K562 (cell line): ENCODE results near the gene MIB2. TPM values are rescaled to one million over a fixed set of nuclear protein-coding genes. Genes with fewer than 3 reads are reported as not detected.

Source experiments
- ATF3 ChIP-seq, 2 experiments: fragments of 450-650 bp in 1 of 2; sonication (generic) in 1 of 2; formaldehyde crosslinking in 1 of 2; IDR thresholded peaks in 1 of 2; conservative IDR thresholded peaks in 1 of 2; 2 replicates each; pipeline versions ENCODE4 v1.6.1 to v1.8.1; 2016 to 2023; ENCODE audit warnings: mild to moderate bottlenecking in 2 of 2, moderate library complexity in 2 of 2, inconsistent platforms in 1 of 2, missing genetic modification reagents in 1 of 2
- CHD4 ChIP-seq: fragments of 200-600 bp; sonication (generic); IDR thresholded peaks from 3 replicates; pipeline ENCODE4 v1.6.1; 2012; ENCODE audit warnings: low read depth, mild to moderate bottlenecking, mixed read lengths, low read length, inconsistent platforms; ENCODE audit not compliant: insufficient read depth, insufficient replicate concordance, poor library complexity, severe bottlenecking
- E2F4 ChIP-seq: sonication (generic); formaldehyde crosslinking; IDR thresholded peaks from 2 replicates; pipeline ENCODE4 v1.8.0; 2022; ENCODE audit warnings: mild to moderate bottlenecking, low read depth, missing genetic modification reagents
- ELF2 ChIP-seq: fragments of 250-450 bp; sonication (Bioruptor Pico); IDR thresholded peaks from 2 replicates; pipeline ENCODE4 v1.5.0; 2021; ENCODE audit warnings: mild to moderate bottlenecking
- HCFC1 ChIP-seq: IDR thresholded peaks from 2 replicates; pipeline ENCODE4 v1.6.1; 2012; ENCODE audit warnings: low read depth, low read length, improper control_type of control experiment
- HEY1 ChIP-seq: fragments of 250-450 bp; sonication (Bioruptor Pico); IDR thresholded peaks from 2 replicates; pipeline ENCODE4 v1.5.0; 2020; ENCODE audit warnings: mild to moderate bottlenecking, moderate library complexity, borderline replicate concordance
- HMGXB4 ChIP-seq: sonication (generic); formaldehyde crosslinking; IDR thresholded peaks from 2 replicates; pipeline ENCODE4 v1.8.1; 2023; ENCODE audit warnings: mild to moderate bottlenecking, missing genetic modification reagents
- KHSRP ChIP-seq: fragments of 450-650 bp; IDR thresholded peaks from 2 replicates; pipeline ENCODE4 v1.6.1; 2017
- MTA2 ChIP-seq: fragments of 450-650 bp; IDR thresholded peaks from 2 replicates; pipeline ENCODE4 v1.6.1; 2016; ENCODE audit warnings: low read depth
- PBX2 ChIP-seq, 2 experiments: IDR thresholded peaks in 1 of 2; conservative IDR thresholded peaks in 1 of 2; 2 replicates each; pipeline ENCODE4 v1.6.1; 2016; ENCODE audit warnings: low read depth in 2 of 2, mild to moderate bottlenecking in 1 of 2, missing compliant biosample characterization in 1 of 2, missing genetic modification characterization in 1 of 2, moderate library complexity in 1 of 2
- POLR2G ChIP-seq: fragments of 200-400 bp; formaldehyde crosslinking; IDR thresholded peaks from 2 replicates; pipeline ENCODE4 v1.6.1; 2017; ENCODE audit warnings: low read depth, mild to moderate bottlenecking, antibody characterized with exemption, low read length, moderate library complexity
- SP2 ChIP-seq: IDR thresholded peaks from 2 replicates; pipeline ENCODE4 v1.6.1; 2011; ENCODE audit warnings: mild to moderate bottlenecking, low read depth, low read length, moderate library complexity; ENCODE audit not compliant: poor library complexity, severe bottlenecking; ENCODE audit errors: extremely low read depth
- ZBTB33 ChIP-seq: sonication (generic); formaldehyde crosslinking; IDR thresholded peaks from 2 replicates; pipeline ENCODE4 v1.8.1; 2023; ENCODE audit warnings: mild to moderate bottlenecking, missing genetic modification reagents
- ZFP36 ChIP-seq: fragments of 150-350 bp; IDR thresholded peaks from 2 replicates; pipeline ENCODE4 v1.6.1; 2018; ENCODE audit warnings: low read length, low read depth; ENCODE audit not compliant: partially characterized antibody
- ZNF263 ChIP-seq: sonication (generic); formaldehyde crosslinking; IDR thresholded peaks from 2 replicates; pipeline ENCODE4 v1.8.0; 2022; ENCODE audit warnings: mild to moderate bottlenecking, missing genetic modification reagents, borderline replicate concordance
- ZNF696 ChIP-seq: fragments of 250-450 bp; sonication (Bioruptor Pico); conservative IDR thresholded peaks from 2 replicates; pipeline ENCODE4 v1.4.0; 2020; ENCODE audit warnings: mild to moderate bottlenecking, moderate library complexity
- polyA plus RNA-seq, 8 experiments: library from polyadenylated mRNA; depleted of rRNA in 4 of 8; stranded (reverse) in 5 of 8; unstranded in 3 of 8; fragments of >200 nt; fragmentation: Nextera tagmentation in 2 of 8; fragmentation: Illumina TruSeq in 1 of 8; extraction: Ambion mirVana in 2 of 8; extraction: Trizol in 1 of 8; gene quantifications; 2 replicates each; pipeline versions ENCODE4 v1.2.1 to v1.2.3, GENCODE V29; 2011 to 2014; ENCODE audit warnings: inconsistent platforms in 1 of 8, missing spikeins in 1 of 8
- total RNA-seq, 7 experiments: library from RNA; depleted of rRNA in 6 of 7; stranded (reverse); fragments of >200 nt in 6 of 7; fragmentation: Illumina TruSeq in 2 of 7; extraction: Trizol in 2 of 7; gene quantifications; 2 replicates each; pipeline versions ENCODE4 v1.2.1 to v1.2.3, GENCODE V29; 2011 to 2021; ENCODE audit warnings: low replicate concordance in 1 of 7

Gene MIB2
- total and polyA plus RNA-seq, 9 of the 15 experiments (the other 6 are each of a cell fraction or from before 2014, with no cell fraction given) = 0.04 to 17.0 (median 4.9) TPM; not detected in 1

GRCh38 chr1:1574721-1575537 lies 40.4 kb upstream of the MIB2 start, which contains the start of gene SSU72 (continued):
- no peak for TF ChIP-seq PBX2 (CRISPR knock-in tag; IDR thresholded peaks at IDR 0.05; ENCODE audit: low read depth)
- no peak for TF ChIP-seq PBX2 (tag; conservative IDR thresholded peaks at IDR 0.05; ENCODE audit: low read depth)
- TF ChIP-seq ZNF263 (CRISPR knock-in tag) = peak; percentile 55
- no peak for TF ChIP-seq ZNF696 (CRISPR knock-in tag)
- peak; percentile 54; the same call in 1 of the 2 replicates for TF ChIP-seq E2F4 (CRISPR knock-in tag)
- TF ChIP-seq HCFC1 = peak; percentile 93
- TF ChIP-seq POLR2G = peak; percentile 94
- no peak for TF ChIP-seq MTA2
- TF ChIP-seq HEY1 (CRISPR knock-in tag) = no peak
- no peak for TF ChIP-seq ATF3 (IDR thresholded peaks at IDR 0.05)
- TF ChIP-seq ATF3 (CRISPR knock-in tag; conservative IDR thresholded peaks at IDR 0.05) = peak; percentile 58; the same call in 1 of the 2 replicates
- no peak for TF ChIP-seq CHD4
- peak; percentile 45; the same call in 1 of the 2 replicates for TF ChIP-seq ELF2 (CRISPR knock-in tag)
- 0 out of 2 replicates have a peak, but pooled peaks have one; percentile 31 for TF ChIP-seq ZBTB33 (CRISPR knock-in tag)
- peak; percentile 97 for TF ChIP-seq KHSRP
- no peak for TF ChIP-seq SP2
- no peak; the same call in 1 of the 2 replicates for TF ChIP-seq HMGXB4
- no peak for TF ChIP-seq ZFP36
